ENCODE results near the gene RPA1. TPM values are rescaled to one million over a fixed set of nuclear protein-coding genes. Genes with fewer than 3 reads are reported as not detected.

Gene RPA1
- total and polyA plus RNA-seq, 2 experiments from 2014 or later = 15.2 to 33.6 TPM

DNA sequence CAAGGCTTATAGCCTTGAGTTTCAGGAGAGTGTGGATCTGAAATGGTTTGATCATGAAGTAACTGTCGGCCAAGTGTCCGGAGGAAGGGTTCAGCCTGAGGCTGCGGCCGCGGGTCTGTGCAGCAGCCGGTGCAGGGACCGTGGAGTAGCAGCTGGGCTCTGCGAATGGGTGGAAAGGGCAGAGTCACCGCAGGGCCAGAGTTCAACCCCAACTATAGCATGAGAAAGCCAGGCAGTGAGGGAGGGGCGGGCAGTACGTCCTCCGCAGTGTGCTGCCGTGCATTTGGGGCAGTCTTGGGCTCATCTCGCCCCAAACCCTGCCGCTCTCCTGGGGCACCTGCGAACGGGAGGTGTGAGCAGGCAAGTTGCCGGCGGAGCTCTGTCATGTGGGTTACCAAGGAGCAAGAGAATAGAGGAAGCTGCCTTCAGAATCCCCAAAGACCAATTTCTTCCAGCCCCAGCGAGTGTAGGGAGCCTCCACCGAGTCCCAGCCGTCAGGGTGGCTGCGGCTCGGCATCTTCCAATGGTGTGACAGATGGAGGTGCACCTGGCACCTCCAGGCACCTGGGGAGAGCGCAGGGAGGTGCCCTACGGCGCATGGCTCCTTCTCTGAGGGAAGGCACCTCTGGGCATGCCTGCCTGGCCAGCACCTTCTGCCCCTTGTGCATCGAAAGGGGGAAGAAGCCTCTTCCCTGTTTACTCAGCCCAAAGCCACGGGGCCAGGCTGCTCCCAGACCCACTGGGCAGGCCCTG lies 87.3 kb downstream of the RPA1 start:
- H3K27ac ChIP-seq = no peak overlapping the region
- no peaks in the 10 kb centered on the region for H3K36me3 ChIP-seq (replicated peaks; ENCODE audit: insufficient read depth, low read depth)
- no peaks in the 10 kb centered on the region for H3K4me1 ChIP-seq (ENCODE audit: insufficient read depth)
- peaks cover 34% of the 10 kb centered on the region for H3K27me3 ChIP-seq
- H4K20me1 ChIP-seq (ENCODE audit: insufficient read depth, poor library complexity, severe bottlenecking) = no peaks in the 10 kb centered on the region
- DNase-seq (ENCODE audit: low spot score) = no peak
- H3K79me2 ChIP-seq = no peaks in the 10 kb centered on the region
- no peak overlapping the region for H2AFZ ChIP-seq
- WGBS (ENCODE audit: low lambda C conversion rate, missing lambda C conversion rate) = 84% methylated on average over 29 of the region's 29 CpGs
- no peak overlapping the region for H3K4me2 ChIP-seq
- H3K4me3 ChIP-seq = no peak overlapping the region
- no peaks in the 10 kb centered on the region for H3K9me2 ChIP-seq (replicated peaks; ENCODE audit: insufficient read depth)
- no peaks in the 10 kb centered on the region for H3K9me3 ChIP-seq (ENCODE audit: low read depth)
- TF ChIP-seq CTCF (IDR thresholded peaks at IDR 0.05; ENCODE audit: poor library complexity) (no peak), EZH2phosphoT487 (IDR thresholded peaks at IDR 0.05; ENCODE audit: low read depth, severe bottlenecking, unreplicated experiment) (no peak), EZH2 (IDR thresholded peaks at IDR 0.05; ENCODE audit: borderline replicate concordance) (no peak)

GRCh38 chr17:1918346-1919162 lies 88.7 kb downstream of the RPA1 start:
- H3K27ac ChIP-seq = no peak overlapping the region
- H3K4me3 ChIP-seq = no peak overlapping the region
- no peaks in the 10 kb centered on the region for H4K20me1 ChIP-seq (ENCODE audit: insufficient read depth, poor library complexity, severe bottlenecking)
- H3K4me1 ChIP-seq (ENCODE audit: insufficient read depth) = no peaks in the 10 kb centered on the region
- H3K9me2 ChIP-seq (replicated peaks; ENCODE audit: insufficient read depth) = no peaks in the 10 kb centered on the region
- 91% methylated on average over 29 of the region's 29 CpGs for WGBS (ENCODE audit: low lambda C conversion rate, missing lambda C conversion rate)
- TF ChIP-seq EZH2 (IDR thresholded peaks at IDR 0.05; ENCODE audit: borderline replicate concordance) (no peak), CTCF (IDR thresholded peaks at IDR 0.05; ENCODE audit: poor library complexity) (no peak), EZH2phosphoT487 (IDR thresholded peaks at IDR 0.05; ENCODE audit: low read depth, severe bottlenecking, unreplicated experiment) (no peak)
- H3K27me3 ChIP-seq = peaks cover 23% of the 10 kb centered on the region
- H3K79me2 ChIP-seq = no peaks in the 10 kb centered on the region
- no peaks in the 10 kb centered on the region for H3K36me3 ChIP-seq (replicated peaks; ENCODE audit: insufficient read depth, low read depth)
- DNase-seq (ENCODE audit: low spot score) = no peak
- H3K4me2 ChIP-seq = no peak overlapping the region
- H3K9me3 ChIP-seq (ENCODE audit: low read depth) = no peaks in the 10 kb centered on the region
- no peak overlapping the region for H2AFZ ChIP-seq

- Histone ChIP-seq H3K4me1 (ENCODE audit: insufficient read depth) (no peaks in the 10 kb centered on the region), H3K4me3 (no peak overlapping the region), H2AFZ (no peak overlapping the region), H3K27ac (no peak overlapping the region), H3K79me2 (no peaks in the 10 kb centered on the region), H3K27me3 (peaks cover 23% of the 10 kb centered on the region), H3K4me2 (no peak overlapping the region), H3K9me3 (ENCODE audit: low read depth) (no peaks in the 10 kb centered on the region), H4K20me1 (ENCODE audit: insufficient read depth, poor library complexity, severe bottlenecking) (no peaks in the 10 kb centered on the region), H3K9me2 (replicated peaks; ENCODE audit: insufficient read depth) (no peaks in the 10 kb centered on the region), H3K36me3 (replicated peaks; ENCODE audit: insufficient read depth, low read depth) (no peaks in the 10 kb centered on the region)
- no peak for TF ChIP-seq EZH2 (IDR thresholded peaks at IDR 0.05; ENCODE audit: borderline replicate concordance)
- TF ChIP-seq CTCF (IDR thresholded peaks at IDR 0.05; ENCODE audit: poor library complexity) = no peak
- TF ChIP-seq EZH2phosphoT487 (IDR thresholded peaks at IDR 0.05; ENCODE audit: low read depth, severe bottlenecking, unreplicated experiment) = no peak
- DNase-seq (ENCODE audit: low spot score) = no peak
- WGBS (ENCODE audit: low lambda C conversion rate, missing lambda C conversion rate) = 53% methylated on average over 13 of the region's 13 CpGs
Measured at GRCh38 chr17:1919201-1919600, 89.4 kb downstream of the RPA1 start.
